Measurements from ENCODE around the gene KAT14.

- TF ChIP-seq GLIS3 (CRISPR knock-in tag; IDR thresholded peaks at IDR 0.05) (no peak), ESRRG (CRISPR knock-in tag; IDR thresholded peaks at IDR 0.05) (no peak), CREB5 (CRISPR knock-in tag; IDR thresholded peaks at IDR 0.05; ENCODE audit: low read depth) (no peak), RARB (CRISPR knock-in tag; IDR thresholded peaks at IDR 0.05) (no peak), ARNTL (CRISPR knock-in tag; IDR thresholded peaks at IDR 0.05; ENCODE audit: borderline replicate concordance, low read depth) (no peak), ISL1 (CRISPR knock-in tag; IDR thresholded peaks at IDR 0.05) (no peak), SNAI2 (CRISPR knock-in tag; IDR thresholded peaks at IDR 0.05) (no peak), ZFP30 (CRISPR knock-in tag; IDR thresholded peaks at IDR 0.05) (no peak), ZNF70 (CRISPR knock-in tag; IDR thresholded peaks at IDR 0.05) (no peak), BACH2 (CRISPR knock-in tag; IDR thresholded peaks at IDR 0.05; ENCODE audit: borderline replicate concordance) (no peak), ZFP3 (CRISPR knock-in tag; IDR thresholded peaks at IDR 0.05) (no peak), TOX (CRISPR knock-in tag; IDR thresholded peaks at IDR 0.05; ENCODE audit: borderline replicate concordance) (no peak)
- TF ChIP-seq, protein P1, sequence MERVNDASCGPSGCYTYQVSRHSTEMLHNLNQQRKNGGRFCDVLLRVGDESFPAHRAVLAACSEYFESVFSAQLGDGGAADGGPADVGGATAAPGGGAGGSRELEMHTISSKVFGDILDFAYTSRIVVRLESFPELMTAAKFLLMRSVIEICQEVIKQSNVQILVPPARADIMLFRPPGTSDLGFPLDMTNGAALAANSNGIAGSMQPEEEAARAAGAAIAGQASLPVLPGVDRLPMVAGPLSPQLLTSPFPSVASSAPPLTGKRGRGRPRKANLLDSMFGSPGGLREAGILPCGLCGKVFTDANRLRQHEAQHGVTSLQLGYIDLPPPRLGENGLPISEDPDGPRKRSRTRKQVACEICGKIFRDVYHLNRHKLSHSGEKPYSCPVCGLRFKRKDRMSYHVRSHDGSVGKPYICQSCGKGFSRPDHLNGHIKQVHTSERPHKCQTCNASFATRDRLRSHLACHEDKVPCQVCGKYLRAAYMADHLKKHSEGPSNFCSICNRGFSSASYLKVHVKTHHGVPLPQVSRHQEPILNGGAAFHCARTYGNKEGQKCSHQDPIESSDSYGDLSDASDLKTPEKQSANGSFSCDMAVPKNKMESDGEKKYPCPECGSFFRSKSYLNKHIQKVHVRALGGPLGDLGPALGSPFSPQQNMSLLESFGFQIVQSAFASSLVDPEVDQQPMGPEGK (CRISPR knock-in tag; IDR thresholded peaks at IDR 0.05; ENCODE audit: borderline replicate concordance), result no peak
- TF ChIP-seq, protein P2, sequence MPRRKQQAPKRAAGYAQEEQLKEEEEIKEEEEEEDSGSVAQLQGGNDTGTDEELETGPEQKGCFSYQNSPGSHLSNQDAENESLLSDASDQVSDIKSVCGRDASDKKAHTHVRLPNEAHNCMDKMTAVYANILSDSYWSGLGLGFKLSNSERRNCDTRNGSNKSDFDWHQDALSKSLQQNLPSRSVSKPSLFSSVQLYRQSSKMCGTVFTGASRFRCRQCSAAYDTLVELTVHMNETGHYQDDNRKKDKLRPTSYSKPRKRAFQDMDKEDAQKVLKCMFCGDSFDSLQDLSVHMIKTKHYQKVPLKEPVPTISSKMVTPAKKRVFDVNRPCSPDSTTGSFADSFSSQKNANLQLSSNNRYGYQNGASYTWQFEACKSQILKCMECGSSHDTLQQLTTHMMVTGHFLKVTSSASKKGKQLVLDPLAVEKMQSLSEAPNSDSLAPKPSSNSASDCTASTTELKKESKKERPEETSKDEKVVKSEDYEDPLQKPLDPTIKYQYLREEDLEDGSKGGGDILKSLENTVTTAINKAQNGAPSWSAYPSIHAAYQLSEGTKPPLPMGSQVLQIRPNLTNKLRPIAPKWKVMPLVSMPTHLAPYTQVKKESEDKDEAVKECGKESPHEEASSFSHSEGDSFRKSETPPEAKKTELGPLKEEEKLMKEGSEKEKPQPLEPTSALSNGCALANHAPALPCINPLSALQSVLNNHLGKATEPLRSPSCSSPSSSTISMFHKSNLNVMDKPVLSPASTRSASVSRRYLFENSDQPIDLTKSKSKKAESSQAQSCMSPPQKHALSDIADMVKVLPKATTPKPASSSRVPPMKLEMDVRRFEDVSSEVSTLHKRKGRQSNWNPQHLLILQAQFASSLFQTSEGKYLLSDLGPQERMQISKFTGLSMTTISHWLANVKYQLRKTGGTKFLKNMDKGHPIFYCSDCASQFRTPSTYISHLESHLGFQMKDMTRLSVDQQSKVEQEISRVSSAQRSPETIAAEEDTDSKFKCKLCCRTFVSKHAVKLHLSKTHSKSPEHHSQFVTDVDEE (CRISPR knock-in tag; IDR thresholded peaks at IDR 0.05), result no peak
These were observed 80.6 kb downstream of the KAT14 start for GRCh38 chr20:18218280-18218679.
